ENCODE measurements around the gene ADARB1.

Gene ADARB1

DNA sequence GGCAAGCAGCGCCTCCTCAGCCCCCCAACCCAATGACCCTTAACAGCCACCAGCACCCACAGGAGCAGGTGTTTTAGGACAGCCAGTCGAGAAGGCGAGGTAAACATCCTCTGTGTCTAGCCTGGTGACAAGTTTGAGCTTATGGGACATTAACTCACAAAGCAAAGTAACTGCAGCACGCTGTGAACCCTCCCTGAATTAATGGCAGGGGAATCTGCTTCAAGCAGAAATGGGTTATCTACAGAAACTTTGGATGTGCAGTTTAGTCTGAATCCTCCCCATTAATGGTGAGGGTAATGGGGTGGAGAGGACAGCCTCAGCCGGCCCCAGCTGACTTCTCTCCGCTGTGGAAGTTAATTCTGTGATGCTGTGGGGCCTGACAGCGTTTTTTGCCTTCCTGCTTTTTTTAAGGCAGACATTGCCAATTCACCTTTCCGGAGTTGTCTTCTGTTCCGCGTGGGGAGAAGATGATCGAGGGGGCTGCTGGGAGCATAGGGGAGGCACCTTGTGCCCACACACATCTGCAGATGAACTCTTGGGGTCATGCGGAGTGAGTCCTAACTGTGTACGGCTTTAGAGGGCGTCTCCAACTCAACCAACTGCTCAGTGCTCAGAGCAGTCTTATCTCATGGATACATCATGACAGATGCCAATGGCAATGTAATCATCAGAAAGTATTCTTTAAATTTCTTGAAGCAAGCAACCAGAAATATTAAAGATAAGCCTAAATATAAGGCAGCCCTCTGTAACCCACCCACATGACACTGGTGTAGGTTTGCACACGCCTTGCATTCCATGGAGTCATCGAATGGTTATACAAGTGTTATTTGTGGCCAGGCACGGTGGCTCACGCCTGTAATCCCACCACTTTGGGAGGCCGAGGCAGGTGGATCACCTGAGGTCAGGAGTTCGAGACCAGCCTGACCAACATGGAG, 172.3 kb downstream of the ADARB1 start:
- Mint-ChIP-seq H3K36me3 (no peaks in the 10 kb centered on the region), H3K27ac (no peak overlapping the region), H3K4me3 (no peak overlapping the region), H3K27me3 (peaks cover 4% of the 10 kb centered on the region), H3K9me3 (ENCODE audit: low read depth) (peaks cover 6% of the 10 kb centered on the region), H3K4me1 (ENCODE audit: low read depth) (no peaks in the 10 kb centered on the region)

- Mint-ChIP-seq H3K4me1 (ENCODE audit: low read depth) (no peaks in the 10 kb centered on the region), H3K9me3 (ENCODE audit: low read depth) (peaks cover 5% of the 10 kb centered on the region), H3K36me3 (no peaks in the 10 kb centered on the region), H3K27ac (no peak overlapping the region), H3K27me3 (peaks cover 1% of the 10 kb centered on the region), H3K4me3 (no peak overlapping the region)
Observed at GRCh38 chr21:45248301-45248892, 174.0 kb downstream of the ADARB1 start.

DNA sequence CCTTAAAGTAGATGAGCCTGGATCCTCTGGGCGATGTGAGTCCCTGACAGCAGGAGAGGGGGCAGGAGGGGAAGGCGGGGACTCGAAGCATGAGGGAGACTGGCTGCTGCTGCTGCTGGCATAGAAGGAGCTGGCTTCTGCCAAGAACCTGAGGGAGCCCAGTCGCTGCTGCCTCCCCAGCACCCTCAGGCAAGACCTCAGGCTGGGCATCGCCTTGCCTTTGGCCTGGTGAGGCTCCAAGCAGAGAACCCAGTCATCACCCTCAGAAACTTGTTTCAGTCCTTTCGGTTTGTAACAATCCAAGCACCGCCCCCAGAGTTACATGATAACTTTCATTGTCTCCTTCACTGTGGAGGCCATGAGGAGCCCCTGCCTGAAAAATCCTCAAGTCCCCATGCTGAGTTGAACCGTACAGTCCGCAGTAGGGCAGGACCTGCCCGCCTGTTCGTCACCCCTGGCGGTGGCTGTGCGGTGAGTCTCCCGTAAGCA, 174.6 kb downstream of the ADARB1 start:
- H3K4me3 Mint-ChIP-seq = no peak overlapping the region
- peaks cover 1% of the 10 kb centered on the region for H3K27me3 Mint-ChIP-seq
- H3K4me1 Mint-ChIP-seq (ENCODE audit: low read depth) = no peaks in the 10 kb centered on the region
- no peaks in the 10 kb centered on the region for H3K36me3 Mint-ChIP-seq
- no peak overlapping the region for H3K27ac Mint-ChIP-seq
- no peaks in the 10 kb centered on the region for H3K9me3 Mint-ChIP-seq (ENCODE audit: low read depth)

DNA sequence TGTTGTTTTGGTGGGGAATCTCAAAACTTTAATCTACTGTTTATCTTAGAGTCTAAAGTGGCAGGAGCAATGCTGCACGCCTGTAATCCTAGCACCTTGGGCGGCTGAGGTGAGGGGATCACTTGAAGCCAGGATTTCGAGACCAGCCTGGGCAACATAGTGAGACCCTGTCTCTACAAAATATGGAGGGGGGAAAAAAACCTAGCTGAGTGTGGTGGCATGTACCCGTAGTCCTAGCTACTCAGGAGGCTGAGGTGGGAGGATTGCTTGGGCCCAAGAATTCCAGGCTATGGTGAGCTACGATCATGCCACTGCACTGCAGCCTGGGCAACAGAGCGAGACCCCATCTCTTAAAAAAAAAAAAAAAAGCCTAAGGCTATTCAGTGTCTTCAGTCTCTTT, 175.2 kb downstream of the ADARB1 start:
- no peaks in the 10 kb centered on the region for H3K36me3 Mint-ChIP-seq
- H3K27me3 Mint-ChIP-seq = peaks cover 5% of the 10 kb centered on the region
- no peaks in the 10 kb centered on the region for H3K9me3 Mint-ChIP-seq (ENCODE audit: low read depth)
- H3K4me1 Mint-ChIP-seq (ENCODE audit: low read depth) = no peaks in the 10 kb centered on the region
- no peak overlapping the region for H3K4me3 Mint-ChIP-seq
- no peak overlapping the region for H3K27ac Mint-ChIP-seq

- H3K4me3 Mint-ChIP-seq = no peak overlapping the region
- peaks cover 2% of the 10 kb centered on the region for H3K4me1 Mint-ChIP-seq (ENCODE audit: low read depth)
- peaks cover 8% of the 10 kb centered on the region for H3K27me3 Mint-ChIP-seq
- no peaks in the 10 kb centered on the region for H3K36me3 Mint-ChIP-seq
- no peak overlapping the region for H3K27ac Mint-ChIP-seq
- no peaks in the 10 kb centered on the region for H3K9me3 Mint-ChIP-seq (ENCODE audit: low read depth)
Observed at GRCh38 chr21:45250272-45250671, 175.9 kb downstream of the ADARB1 start.

DNA sequence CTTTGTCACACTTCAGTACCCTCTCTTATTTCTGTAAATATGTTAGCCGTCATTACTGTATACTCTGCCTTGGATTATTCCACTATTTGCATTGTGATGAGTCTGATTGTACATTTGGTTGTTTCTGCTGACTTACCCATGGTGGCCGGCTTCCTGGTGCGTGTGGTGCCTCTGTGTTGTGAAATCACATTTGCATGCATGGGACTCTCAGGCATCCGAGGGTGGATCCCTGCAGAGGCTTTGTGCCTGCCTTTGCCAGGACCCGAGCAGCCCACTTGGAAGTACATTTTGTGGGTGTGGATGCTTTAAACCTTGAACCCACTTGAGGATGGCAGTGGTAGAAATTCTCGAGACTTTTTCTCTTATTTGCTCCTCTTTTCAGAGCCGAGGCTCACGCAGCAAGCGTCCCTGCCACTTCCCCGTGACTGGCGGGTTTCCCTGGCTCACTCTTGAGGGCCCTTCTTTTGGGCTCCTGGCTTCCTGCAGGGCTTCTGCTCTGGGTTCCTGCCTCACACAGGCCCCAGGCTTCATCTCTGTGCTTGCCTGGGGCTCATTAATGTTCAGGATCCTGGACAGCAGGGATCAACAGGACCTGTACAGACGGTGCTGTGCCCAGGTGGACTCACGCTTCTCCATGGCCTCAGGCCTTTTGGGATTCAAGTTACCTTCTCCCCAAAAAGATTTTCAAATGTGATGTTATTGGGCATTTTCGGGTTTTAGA, 176.7 kb downstream of the ADARB1 start:
- H3K9me3 Mint-ChIP-seq (ENCODE audit: low read depth) = no peaks in the 10 kb centered on the region
- no peak overlapping the region for H3K27ac Mint-ChIP-seq
- no peak overlapping the region for H3K4me3 Mint-ChIP-seq
- peaks cover 2% of the 10 kb centered on the region for H3K4me1 Mint-ChIP-seq (ENCODE audit: low read depth)
- peaks cover 8% of the 10 kb centered on the region for H3K27me3 Mint-ChIP-seq
- H3K36me3 Mint-ChIP-seq = no peaks in the 10 kb centered on the region

- H3K27ac Mint-ChIP-seq = no peak overlapping the region
Observed at GRCh38 chr21:45251635-45252447, 177.5 kb downstream of the ADARB1 start.

DNA sequence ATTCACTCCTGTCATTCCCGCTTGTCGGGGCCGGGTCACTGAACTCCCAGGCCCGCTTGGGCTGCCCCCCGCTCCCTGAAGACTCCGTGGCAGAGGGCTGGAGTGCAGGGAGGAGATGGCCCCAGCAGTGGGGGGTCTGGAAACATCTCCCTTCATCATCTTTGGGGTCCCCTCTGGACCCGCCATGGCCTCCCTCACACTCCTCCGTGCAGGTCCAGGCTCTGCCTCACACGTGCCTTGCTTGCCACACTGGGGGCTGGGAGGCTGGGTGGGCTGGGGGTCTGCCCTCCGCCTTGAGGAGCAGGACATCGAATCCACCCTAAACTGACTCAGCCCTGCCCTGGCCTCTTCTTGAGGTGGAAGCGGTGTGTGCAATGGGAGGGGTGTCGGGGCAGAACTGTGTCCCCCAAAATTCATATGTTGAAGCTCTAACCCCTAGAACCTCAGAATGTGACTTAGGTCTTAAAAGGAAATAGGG, 178.1 kb downstream of the ADARB1 start:
- Mint-ChIP-seq H3K27ac (no peak overlapping the region), H3K27me3 (peaks cover 7% of the 10 kb centered on the region), H3K36me3 (no peaks in the 10 kb centered on the region), H3K4me1 (ENCODE audit: low read depth) (peaks cover 2% of the 10 kb centered on the region), H3K9me3 (ENCODE audit: low read depth) (no peaks in the 10 kb centered on the region), H3K4me3 (no peak overlapping the region)

More at GRCh38 chr21:45251635-45252447, 177.5 kb downstream of the ADARB1 start:
- Mint-ChIP-seq H3K27me3 (peaks cover 7% of the 10 kb centered on the region), H3K4me1 (ENCODE audit: low read depth) (peaks cover 2% of the 10 kb centered on the region), H3K36me3 (no peaks in the 10 kb centered on the region), H3K4me3 (no peak overlapping the region), H3K9me3 (ENCODE audit: low read depth) (no peaks in the 10 kb centered on the region)

DNA sequence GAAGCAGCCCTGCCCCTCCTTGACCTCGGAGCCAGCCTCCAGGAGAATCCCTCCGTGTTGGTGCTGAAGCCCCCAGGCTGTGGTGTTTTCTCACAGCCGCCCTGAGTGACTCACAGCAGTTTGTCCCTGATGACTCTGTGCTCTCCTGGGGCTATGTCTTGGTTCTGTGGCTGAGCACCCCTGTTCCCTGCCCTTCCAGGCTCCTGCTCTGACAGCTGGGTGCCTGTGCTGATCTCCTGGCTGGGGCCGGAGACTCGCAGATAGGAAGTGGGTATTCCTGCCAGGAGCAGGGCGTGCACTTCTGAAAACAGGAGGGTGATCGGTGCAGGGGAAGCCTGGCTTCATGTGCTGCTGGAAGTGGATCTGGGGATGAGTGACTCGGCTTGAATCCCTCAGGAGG, 178.8 kb downstream of the ADARB1 start:
- no peak overlapping the region for H3K4me3 Mint-ChIP-seq
- peaks cover 2% of the 10 kb centered on the region for H3K4me1 Mint-ChIP-seq (ENCODE audit: low read depth)
- no peak overlapping the region for H3K27ac Mint-ChIP-seq
- H3K36me3 Mint-ChIP-seq = no peaks in the 10 kb centered on the region
- peaks cover 7% of the 10 kb centered on the region for H3K27me3 Mint-ChIP-seq
- no peaks in the 10 kb centered on the region for H3K9me3 Mint-ChIP-seq (ENCODE audit: low read depth)

GRCh38 chr21:45253633-45254459, 179.5 kb downstream of the ADARB1 start:
- no peak overlapping the region for H3K4me3 Mint-ChIP-seq
- no peak overlapping the region for H3K27ac Mint-ChIP-seq
- peaks cover 7% of the 10 kb centered on the region for H3K27me3 Mint-ChIP-seq
- peaks cover 2% of the 10 kb centered on the region for H3K4me1 Mint-ChIP-seq (ENCODE audit: low read depth)
- H3K36me3 Mint-ChIP-seq = no peaks in the 10 kb centered on the region
- no peaks in the 10 kb centered on the region for H3K9me3 Mint-ChIP-seq (ENCODE audit: low read depth)

GRCh38 chr21:45254460-45254930, 180.1 kb downstream of the ADARB1 start:
- H3K27me3 Mint-ChIP-seq = peaks cover 7% of the 10 kb centered on the region
- H3K4me1 Mint-ChIP-seq (ENCODE audit: low read depth) = peaks cover 2% of the 10 kb centered on the region
- H3K36me3 Mint-ChIP-seq = no peaks in the 10 kb centered on the region
- H3K27ac Mint-ChIP-seq = no peak overlapping the region
- no peaks in the 10 kb centered on the region for H3K9me3 Mint-ChIP-seq (ENCODE audit: low read depth)
- H3K4me3 Mint-ChIP-seq = no peak overlapping the region

DNA sequence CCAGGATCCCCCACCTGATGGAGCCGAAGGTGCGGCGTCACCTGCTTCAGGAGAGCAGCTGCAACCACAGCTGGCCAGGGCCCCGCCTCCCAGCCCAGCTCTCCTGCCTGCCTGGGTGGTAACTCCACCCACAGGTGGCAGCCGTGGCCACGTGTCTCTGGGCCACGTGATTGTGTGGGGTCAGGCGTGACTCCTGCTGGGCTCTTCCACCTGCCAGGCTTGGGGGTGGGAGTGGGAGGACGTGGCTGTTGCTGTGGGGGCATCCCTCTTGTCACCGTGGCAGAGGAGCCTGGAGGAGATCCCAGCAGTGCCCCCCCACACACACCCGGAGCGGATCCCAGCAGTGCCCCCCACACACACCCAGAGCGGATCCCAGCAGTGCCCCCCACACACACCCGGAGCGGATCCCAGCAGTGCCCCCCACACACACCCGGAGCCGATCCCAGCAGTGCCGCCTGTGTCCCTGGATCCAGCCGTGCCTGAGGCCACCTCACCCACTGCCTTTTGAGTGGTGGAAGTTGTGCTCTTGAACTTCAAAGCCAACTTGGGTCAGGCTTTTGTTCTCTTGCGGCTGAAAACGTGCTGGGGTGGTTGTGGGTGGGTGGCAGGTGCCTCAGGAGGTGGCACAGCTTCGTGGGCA, 181.1 kb downstream of the ADARB1 start:
- Mint-ChIP-seq H3K36me3 (no peaks in the 10 kb centered on the region), H3K27ac (no peak overlapping the region), H3K27me3 (peaks cover 7% of the 10 kb centered on the region), H3K4me1 (ENCODE audit: low read depth) (peaks cover 2% of the 10 kb centered on the region), H3K9me3 (ENCODE audit: low read depth) (no peaks in the 10 kb centered on the region), H3K4me3 (no peak overlapping the region)
